OCI-M2 (cell line): ENCODE results near the gene HLTF.

Experiments used
- DNase-seq: peaks from one replicate; lab custom pipeline; 2025; ENCODE audit not compliant: unreplicated experiment; lab: John Stamatoyannopoulos, UW

HLTF gene

GRCh38 chr3:149090461-149090860 is 4.1 kb upstream of the HLTF start:
- DNase-seq: no peak

- DNase-seq: no peak
These were observed 3.1 kb upstream of the HLTF start for GRCh38 chr3:149089395-149089794.

- DNase-seq: no peak
These were observed 875 bp upstream of the HLTF start for GRCh38 chr3:149087208-149087607.

GRCh38 chr3:149085828-149086231 is 503 bp downstream of the HLTF start:
- DNase-seq: peak; percentile 20

- DNase-seq: no peak
These were observed 4.6 kb downstream of the HLTF start for GRCh38 chr3:149081772-149082171.

- DNase-seq: no peak
These were observed 5.6 kb downstream of the HLTF start for GRCh38 chr3:149080699-149081091.

- DNase-seq: no peak
These were observed 6.2 kb downstream of the HLTF start for GRCh38 chr3:149080011-149080698.

- no peak for DNase-seq
These were observed 8.7 kb downstream of the HLTF start for GRCh38 chr3:149077628-149078027.

- no peak for DNase-seq
These were observed 18.4 kb downstream of the HLTF start for GRCh38 chr3:149067883-149068282.

- DNase-seq: no peak
These were observed 24.6 kb downstream of the HLTF start for GRCh38 chr3:149061776-149062175.

- DNase-seq: no peak
These were observed 27.7 kb downstream of the HLTF start for GRCh38 chr3:149058602-149059001.

GRCh38 chr3:149058198-149058597 is 28.1 kb downstream of the HLTF start:
- DNase-seq: no peak

- DNase-seq: no peak
These were observed 30.8 kb downstream of the HLTF start for GRCh38 chr3:149055575-149055974.

- DNase-seq: no peak
These were observed 41.8 kb downstream of the HLTF start for GRCh38 chr3:149044339-149045083.

GRCh38 chr3:149042789-149043386 is 43.4 kb downstream of the HLTF start:
- DNase-seq: no peak

- no peak for DNase-seq
These were observed 48.0 kb downstream of the HLTF start for GRCh38 chr3:149038322-149038721.

GRCh38 chr3:149037684-149038083 is 48.6 kb downstream of the HLTF start:
- DNase-seq: no peak

- no peak for DNase-seq
These were observed 55.2 kb downstream of the HLTF start for GRCh38 chr3:149031096-149031495.

- DNase-seq: no peak
These were observed 59.6 kb downstream of the HLTF start for GRCh38 chr3:149026718-149027117.

- no peak for DNase-seq
These were observed 62.4 kb downstream of the HLTF start for GRCh38 chr3:149023951-149024350.

GRCh38 chr3:149021830-149022229 is 64.5 kb downstream of the HLTF start:
- DNase-seq: no peak

- no peak for DNase-seq
These were observed 65.5 kb downstream of the HLTF start for GRCh38 chr3:149020839-149021252.
